ENCODE measurements around the gene FAM180B. TPM values are rescaled to one million over a fixed set of nuclear protein-coding genes. Genes with fewer than 3 reads are reported as not detected.
"Not testable (repeated sequence)": the region's sequence is repeated elsewhere in the genome, so short reads cannot be mapped to it uniquely, and the experiment has no call there.

FAM180B gene

GRCh38 chr11:47628026-47628425 lies 41.5 kb downstream of the FAM180B start:
- DNase-seq, result no peak
- Histone ChIP-seq H3K56ac (ENCODE audit: low read length) (no peak overlapping the region), H2BK15ac (replicated peaks; ENCODE audit: low read depth) (no peak overlapping the region), H2BK5ac (ENCODE audit: low read length) (no peak overlapping the region), H3K4me1 (ENCODE audit: control insufficient read depth, low read depth, low read length) (no peaks in the 10 kb centered on the region), H3K23ac (ENCODE audit: low read length) (no peak overlapping the region), H4K8ac (ENCODE audit: low read depth, low read length) (no peak overlapping the region), H3K9ac (ENCODE audit: low read length) (no peak overlapping the region), H2AK5ac (ENCODE audit: low read length) (no peak overlapping the region), H3K36me3 (ENCODE audit: control insufficient read depth, insufficient read depth, low read length) (peaks cover 5% of the 10 kb centered on the region), H3K27ac (ENCODE audit: low read depth, low read length) (no peak overlapping the region), H3K4ac (ENCODE audit: low read depth, low read length) (no peak overlapping the region), H3K79me1 (ENCODE audit: low read length) (no peaks in the 10 kb centered on the region), H3K27me3 (ENCODE audit: insufficient read depth, low read length, poor library complexity) (no peaks in the 10 kb centered on the region), H3K4me2 (ENCODE audit: low read length) (no peak overlapping the region), H3K4me3 (ENCODE audit: low read length) (no peak overlapping the region), H3K79me2 (ENCODE audit: control insufficient read depth, insufficient read depth, low read length) (no peaks in the 10 kb centered on the region), H2BK120ac (ENCODE audit: low read depth, low read length) (no peak overlapping the region), H4K5ac (ENCODE audit: low read length) (no peak overlapping the region), H3K18ac (ENCODE audit: low read length) (no peak overlapping the region)
- WGBS (ENCODE audit: extremely low coverage, insufficient coverage, low lambda C conversion rate), result no CpG with 5 or more reads among the region's 4 CpGs

GRCh38 chr11:47631473-47631872 lies 45.0 kb downstream of the FAM180B start:
- no peak overlapping the region for H3K23ac ChIP-seq (ENCODE audit: low read length)
- WGBS (ENCODE audit: extremely low coverage, insufficient coverage, low lambda C conversion rate), result no CpG with 5 or more reads among the region's 5 CpGs
- H2BK5ac ChIP-seq (ENCODE audit: low read length), result no peak overlapping the region
- no peak overlapping the region for H3K4me2 ChIP-seq (ENCODE audit: low read length)
- no peak overlapping the region for H3K56ac ChIP-seq (ENCODE audit: low read length)
- no peak overlapping the region for H3K9ac ChIP-seq (ENCODE audit: low read length)
- no peaks in the 10 kb centered on the region for H3K4me1 ChIP-seq (ENCODE audit: control insufficient read depth, low read depth, low read length)
- H3K4ac ChIP-seq (ENCODE audit: low read depth, low read length), result no peak overlapping the region
- H2BK120ac ChIP-seq (ENCODE audit: low read depth, low read length), result no peak overlapping the region
- no peak for DNase-seq
- no peak overlapping the region for H2BK15ac ChIP-seq (replicated peaks; ENCODE audit: low read depth)
- H3K79me1 ChIP-seq (ENCODE audit: low read length), result no peaks in the 10 kb centered on the region
- H4K5ac ChIP-seq (ENCODE audit: low read length), result no peak overlapping the region
- H3K27me3 ChIP-seq (ENCODE audit: insufficient read depth, low read length, poor library complexity), result no peaks in the 10 kb centered on the region
- no peaks in the 10 kb centered on the region for H3K79me2 ChIP-seq (ENCODE audit: control insufficient read depth, insufficient read depth, low read length)
- peaks cover 3% of the 10 kb centered on the region for H3K36me3 ChIP-seq (ENCODE audit: control insufficient read depth, insufficient read depth, low read length)
- H2AK5ac ChIP-seq (ENCODE audit: low read length), result no peak overlapping the region
- no peak overlapping the region for H4K8ac ChIP-seq (ENCODE audit: low read depth, low read length)
- H3K18ac ChIP-seq (ENCODE audit: low read length), result no peak overlapping the region
- no peak overlapping the region for H3K4me3 ChIP-seq (ENCODE audit: low read length)
- H3K27ac ChIP-seq (ENCODE audit: low read depth, low read length), result no peak overlapping the region

DNA sequence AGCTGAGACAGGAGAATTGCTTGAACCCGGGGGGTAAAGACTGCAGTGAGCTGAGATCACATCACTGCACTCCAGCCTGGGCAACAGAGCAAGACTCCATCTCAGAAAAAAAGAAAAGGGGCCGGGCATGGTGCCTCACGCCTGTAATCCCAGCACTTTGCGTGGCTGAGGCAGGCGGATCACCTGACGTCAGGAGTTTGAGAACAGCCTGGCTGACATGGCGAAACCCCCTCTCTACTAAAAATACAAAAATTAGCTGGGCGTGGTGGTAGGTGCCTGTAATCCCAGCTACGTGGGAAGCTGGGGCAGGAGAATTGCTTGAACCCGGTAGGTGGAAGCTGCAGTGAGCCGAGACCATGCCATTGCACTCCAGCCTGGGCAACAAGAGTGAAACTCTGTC lies 49.9 kb downstream of the FAM180B start:
- H3K4me1 ChIP-seq (ENCODE audit: control insufficient read depth, low read depth, low read length); H3K4ac ChIP-seq (ENCODE audit: low read depth, low read length); H2BK5ac ChIP-seq (ENCODE audit: low read length); H4K5ac ChIP-seq (ENCODE audit: low read length); H3K4me2 ChIP-seq (ENCODE audit: low read length); H3K4me3 ChIP-seq (ENCODE audit: low read length); DNase-seq; H2AK5ac ChIP-seq (ENCODE audit: low read length); H3K27me3 ChIP-seq (ENCODE audit: insufficient read depth, low read length, poor library complexity); H3K79me1 ChIP-seq (ENCODE audit: low read length); H3K23ac ChIP-seq (ENCODE audit: low read length); H3K27ac ChIP-seq (ENCODE audit: low read depth, low read length); H4K8ac ChIP-seq (ENCODE audit: low read depth, low read length); H3K56ac ChIP-seq (ENCODE audit: low read length); H3K79me2 ChIP-seq (ENCODE audit: control insufficient read depth, insufficient read depth, low read length); H3K18ac ChIP-seq (ENCODE audit: low read length); H2BK15ac ChIP-seq (replicated peaks; ENCODE audit: low read depth); H2BK120ac ChIP-seq (ENCODE audit: low read depth, low read length); H3K9ac ChIP-seq (ENCODE audit: low read length); H3K36me3 ChIP-seq (ENCODE audit: control insufficient read depth, insufficient read depth, low read length): not testable (repeated sequence)
- WGBS (ENCODE audit: extremely low coverage, insufficient coverage, low lambda C conversion rate), result no CpG with 5 or more reads among the region's 11 CpGs

Small RNA genes within 50 kb of the gene (small RNA-seq; reads per million reads assigned to genes)
- gene RN7SL652P (ENCODE audit: insufficient read depth) (not detected), gene RNU5E-10P (ENCODE audit: insufficient read depth) (not detected)
